HG03457 (cell line): ENCODE results near the gene COL6A2.
"Not testable (repeated sequence)": the region's sequence is repeated elsewhere in the genome, so short reads cannot be mapped to it uniquely, and the experiment has no call there.

Experiments
- ATAC-seq: cut with Tn5 transposase; IDR thresholded peaks from one replicate; pipeline ENCODE4 v1.9.1; 2021; ENCODE audit warnings: moderate number of reproducible peaks; ENCODE audit not compliant: unreplicated experiment

COL6A2 gene

DNA sequence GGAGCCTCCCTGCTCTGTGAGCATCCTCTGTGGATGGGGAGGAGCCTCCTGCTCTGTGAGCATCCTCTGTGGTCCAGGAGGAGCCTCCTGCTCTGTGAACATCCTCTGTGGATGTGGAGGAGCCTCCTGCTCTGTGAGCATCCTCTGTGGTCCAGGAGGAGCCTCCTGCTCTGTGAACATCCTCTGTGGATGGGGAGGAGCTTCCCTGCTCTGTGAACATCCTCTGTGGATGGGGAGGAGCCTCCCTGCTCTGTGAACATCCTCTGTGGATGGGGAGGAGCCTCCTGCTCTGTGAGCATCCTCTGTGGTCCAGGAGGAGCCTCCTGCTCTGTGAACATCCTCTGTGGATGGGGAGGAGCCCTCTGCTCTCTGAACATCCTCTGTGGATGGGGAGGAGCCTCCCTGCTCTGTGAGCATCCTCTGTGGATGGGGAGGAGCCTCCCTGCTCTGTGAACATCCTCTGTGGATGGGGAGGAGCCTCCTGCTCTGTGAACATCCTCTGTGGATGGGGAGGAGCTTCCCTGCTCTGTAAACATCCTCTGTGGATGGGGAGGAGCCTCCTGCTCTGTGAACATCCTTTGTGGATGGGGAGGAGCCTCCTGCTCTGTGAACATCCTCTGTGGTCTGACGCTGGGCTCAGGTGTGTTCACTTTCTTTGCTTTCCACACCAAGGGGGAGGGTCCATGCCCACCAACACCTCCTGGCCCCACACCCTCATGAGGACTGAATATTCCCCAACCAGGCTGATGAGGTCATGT is 72.7 kb downstream of the COL6A2 start:
- not testable (repeated sequence) for ATAC-seq

DNA sequence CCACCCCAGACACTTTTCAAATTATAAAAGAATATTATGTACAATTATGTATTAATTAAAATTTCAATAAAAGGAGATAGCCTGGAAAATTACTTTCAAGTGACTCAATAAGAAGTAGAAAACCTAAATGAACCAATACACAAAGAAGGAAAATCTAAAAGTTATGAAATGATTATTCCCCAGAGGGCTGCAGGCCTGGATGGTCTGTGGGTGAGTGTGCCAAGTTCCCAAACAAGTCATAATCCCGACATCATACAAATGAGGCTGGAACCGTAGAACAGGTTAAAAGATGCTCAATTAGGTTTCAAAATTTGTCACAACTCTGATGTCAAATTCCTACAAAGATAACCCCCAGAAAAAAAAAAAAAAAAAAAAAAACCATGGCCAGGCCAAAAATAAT is 73.7 kb downstream of the COL6A2 start:
- no peak for ATAC-seq

DNA sequence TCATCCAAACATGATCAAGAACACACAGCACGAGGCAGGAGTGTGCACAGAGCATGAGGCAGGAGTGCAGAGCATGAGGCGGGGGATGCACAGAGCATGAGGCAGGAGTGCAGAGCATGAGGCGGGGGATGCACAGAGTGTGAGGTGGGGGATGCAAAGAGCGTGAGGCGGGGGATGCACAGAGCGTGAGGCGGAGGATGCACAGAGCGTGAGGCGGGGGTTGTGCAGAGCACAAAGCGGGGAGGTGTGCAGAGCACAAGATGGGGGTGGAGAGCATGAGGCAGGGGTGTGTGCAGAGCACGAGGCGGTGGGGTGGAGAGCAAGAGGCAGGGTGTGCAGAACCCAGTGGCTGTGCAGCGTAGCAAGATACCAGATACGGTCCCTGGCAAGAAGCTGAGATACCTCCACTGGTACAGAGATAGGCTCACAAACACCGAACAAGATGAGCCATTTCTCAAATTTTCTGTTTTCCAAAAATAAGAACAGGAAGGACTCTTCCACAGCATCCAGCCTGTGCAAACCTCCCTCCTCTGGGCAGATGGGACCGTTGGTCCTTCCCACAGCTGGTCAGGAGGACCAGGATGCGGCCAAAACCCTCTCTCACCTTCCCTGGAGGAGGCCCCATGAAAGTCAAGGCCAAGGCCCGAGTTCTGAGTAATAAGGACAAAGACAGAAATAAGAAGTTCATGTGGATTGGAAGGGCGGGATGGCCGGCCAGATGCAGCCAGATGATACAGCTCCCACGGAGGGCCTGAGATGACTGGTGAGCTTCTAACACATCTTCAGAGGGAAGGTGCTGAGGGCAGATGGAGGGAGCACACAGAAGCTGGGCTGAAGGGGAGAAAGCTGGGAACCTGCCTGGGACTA is 74.3 kb downstream of the COL6A2 start:
- no peak for ATAC-seq

DNA sequence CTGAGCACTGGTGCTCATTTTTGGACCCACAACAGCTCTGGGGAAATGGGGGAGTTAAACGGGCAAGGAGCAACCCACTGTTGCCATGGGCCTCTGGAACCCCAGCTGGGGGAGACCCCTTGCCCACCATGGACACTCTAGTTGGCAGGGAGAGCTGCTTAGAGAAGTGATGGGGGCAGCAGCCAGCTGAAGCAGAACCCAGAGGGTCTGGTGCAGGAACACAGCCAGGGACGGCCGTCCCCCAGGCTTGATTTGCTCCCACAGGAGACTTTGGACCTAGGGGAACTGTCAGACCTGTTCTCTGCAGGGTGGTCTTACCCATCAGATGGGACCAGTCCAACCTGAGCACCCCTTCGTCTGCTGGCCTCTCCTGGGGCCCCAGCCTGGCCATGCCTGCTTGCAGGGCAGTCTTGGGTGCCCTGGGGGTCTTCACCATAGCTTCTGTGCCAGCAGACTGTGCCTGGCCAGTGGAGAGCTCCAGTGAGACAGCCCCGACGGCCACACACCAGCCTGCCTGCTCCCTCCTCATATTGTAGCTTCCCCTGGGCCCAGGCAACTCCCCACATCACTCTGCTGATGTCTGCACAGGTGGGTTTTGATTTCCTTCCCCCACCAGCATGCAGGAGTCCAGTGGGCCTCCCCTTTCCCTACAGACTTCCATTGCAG is 75.1 kb downstream of the COL6A2 start:
- ATAC-seq: no peak

DNA sequence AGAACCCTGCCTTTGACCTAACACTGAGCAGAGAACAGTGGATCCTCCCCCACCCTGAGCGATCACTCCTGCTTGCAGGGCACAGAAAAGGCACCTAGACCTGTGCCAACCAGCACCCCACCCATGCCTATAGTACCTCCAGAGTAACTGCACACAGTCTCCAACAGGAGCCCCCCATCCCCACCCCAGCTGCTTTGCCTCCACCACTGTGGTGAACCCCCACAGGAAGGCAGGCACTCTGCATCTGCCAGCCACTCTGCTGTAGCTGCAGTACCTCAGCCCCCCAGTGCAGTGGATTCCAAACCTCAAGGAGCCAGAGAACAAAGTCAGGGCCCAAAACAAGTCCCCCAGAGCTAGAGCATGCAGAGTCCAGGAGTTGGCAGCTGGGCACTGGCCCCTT is 75.7 kb downstream of the COL6A2 start:
- ATAC-seq: no peak

DNA sequence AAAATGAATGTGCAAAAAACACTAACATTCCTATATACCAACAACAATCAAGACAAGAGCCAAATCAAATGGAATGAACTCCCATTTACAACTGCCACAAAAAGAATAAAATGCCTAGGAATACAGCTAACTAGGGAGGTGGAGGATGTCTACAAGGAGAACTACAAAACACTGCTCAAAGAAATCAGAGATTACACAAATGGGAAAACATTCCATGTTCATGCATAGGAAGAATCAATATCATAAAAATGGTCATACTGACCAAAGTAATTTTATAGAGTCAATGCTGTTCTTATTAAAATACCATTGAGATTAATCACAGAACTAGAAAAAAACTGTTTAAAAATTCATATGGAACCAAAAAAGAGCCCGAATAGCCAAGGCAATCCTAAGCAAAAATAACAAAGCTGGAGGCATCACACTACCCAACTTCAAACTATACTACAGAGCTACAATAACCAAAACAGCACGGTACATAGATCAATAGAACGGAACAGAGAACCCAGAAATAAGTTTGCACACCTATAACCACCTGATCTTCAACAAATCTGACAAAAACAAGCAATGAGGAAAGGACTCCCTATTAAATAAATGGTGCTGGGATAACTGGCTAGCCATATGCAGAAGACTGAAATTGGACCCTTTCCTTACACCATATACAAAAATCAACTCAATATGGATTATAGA is 78.7 kb downstream of the COL6A2 start:
- ATAC-seq: not testable (repeated sequence)

DNA sequence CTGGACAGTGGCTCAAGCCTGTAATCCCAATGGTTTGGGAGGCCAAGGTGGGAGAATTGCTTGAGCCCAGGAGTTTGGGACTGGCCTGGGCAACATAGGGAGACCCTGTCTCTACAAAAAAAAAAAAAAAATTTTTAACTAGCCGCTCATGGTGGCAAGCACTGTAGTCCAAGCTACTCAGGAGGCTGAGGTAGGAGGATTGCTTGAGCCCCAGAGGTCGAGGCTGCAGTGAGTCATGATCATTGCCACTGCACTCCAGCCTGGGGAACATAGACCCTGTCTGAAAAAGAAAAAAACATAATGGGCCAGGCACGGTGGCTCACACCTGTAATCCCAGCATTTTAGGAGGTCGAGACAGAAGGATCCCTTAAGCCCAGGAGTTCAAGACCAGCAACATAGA is 81.0 kb downstream of the COL6A2 start:
- ATAC-seq: no peak
